ENCODE measurements around the gene CARD9. TPM values are rescaled to one million over a fixed set of nuclear protein-coding genes. Genes with fewer than 3 reads are reported as not detected.

Gene CARD9
- total RNA-seq, 2 donors from 2014 or later = 1.2 to 1.6 TPM

GRCh38 chr9:136361754-136362449 lies 11.6 kb downstream of the CARD9 start:
- H3K27me3 Mint-ChIP-seq (ENCODE audit: low read depth) = no peaks in the 10 kb centered on the region
- no peak for ATAC-seq (replicated peaks in 1 of 2)

GRCh38 chr9:136361047-136361753 lies 12.3 kb downstream of the CARD9 start:
- no peaks in the 10 kb centered on the region for H3K9me3 Mint-ChIP-seq
- H3K27ac Mint-ChIP-seq = no peak overlapping the region
- H3K4me1 Mint-ChIP-seq (ENCODE audit: low read depth) = no peaks in the 10 kb centered on the region
- DNase-seq (no peak), ATAC-seq (replicated peaks in 1 of 2) (no peak)
- H3K27me3 Mint-ChIP-seq (ENCODE audit: low read depth) = no peaks in the 10 kb centered on the region
- H3K36me3 Mint-ChIP-seq (ENCODE audit: insufficient read depth in 2 of 2) = no peaks in the 10 kb centered on the region
- no peak overlapping the region for H3K4me3 Mint-ChIP-seq

More at GRCh38 chr9:136361754-136362449, 11.6 kb downstream of the CARD9 start:
- Mint-ChIP-seq H3K9me3 (no peaks in the 10 kb centered on the region), H3K4me1 (ENCODE audit: low read depth) (no peaks in the 10 kb centered on the region), H3K27ac (no peak overlapping the region), H3K4me3 (no peak overlapping the region), H3K36me3 (ENCODE audit: insufficient read depth in 2 of 2) (no peaks in the 10 kb centered on the region)
- no peak for DNase-seq

- DNase-seq = no peak
- Mint-ChIP-seq H3K4me3 (no peak overlapping the region), H3K27ac (no peak overlapping the region), H3K9me3 (no peaks in the 10 kb centered on the region), H3K27me3 (ENCODE audit: low read depth) (no peaks in the 10 kb centered on the region), H3K4me1 (ENCODE audit: low read depth) (no peaks in the 10 kb centered on the region), H3K36me3 (ENCODE audit: insufficient read depth in 2 of 2) (no peaks in the 10 kb centered on the region)
- ATAC-seq (replicated peaks in 1 of 2) = no peak
Measured at GRCh38 chr9:136359774-136360718, 13.4 kb downstream of the CARD9 start.

GRCh38 chr9:136358888-136359287 lies 14.6 kb downstream of the CARD9 start:
- no peak overlapping the region for H3K27ac Mint-ChIP-seq
- DNase-seq = no peak
- no peak for ATAC-seq (replicated peaks in 1 of 2)
- H3K9me3 Mint-ChIP-seq = no peaks in the 10 kb centered on the region
- no peaks in the 10 kb centered on the region for H3K36me3 Mint-ChIP-seq (ENCODE audit: insufficient read depth in 2 of 2)
- H3K27me3 Mint-ChIP-seq (ENCODE audit: low read depth) = no peaks in the 10 kb centered on the region
- no peaks in the 10 kb centered on the region for H3K4me1 Mint-ChIP-seq (ENCODE audit: low read depth)
- no peak overlapping the region for H3K4me3 Mint-ChIP-seq

GRCh38 chr9:136358016-136358415 lies 15.5 kb downstream of the CARD9 start:
- Mint-ChIP-seq H3K36me3 (ENCODE audit: insufficient read depth in 2 of 2) (no peaks in the 10 kb centered on the region), H3K27me3 (ENCODE audit: low read depth) (no peaks in the 10 kb centered on the region), H3K9me3 (no peaks in the 10 kb centered on the region), H3K4me3 (no peak overlapping the region), H3K27ac (no peak overlapping the region), H3K4me1 (ENCODE audit: low read depth) (no peaks in the 10 kb centered on the region)
- ATAC-seq (replicated peaks in 1 of 2) (no peak), DNase-seq (no peak)

GRCh38 chr9:136357202-136357725 lies 16.2 kb downstream of the CARD9 start:
- Mint-ChIP-seq H3K27ac (no peak overlapping the region), H3K27me3 (ENCODE audit: low read depth) (no peaks in the 10 kb centered on the region), H3K36me3 (ENCODE audit: insufficient read depth in 2 of 2) (no peaks in the 10 kb centered on the region), H3K4me3 (no peak overlapping the region), H3K4me1 (ENCODE audit: low read depth) (no peaks in the 10 kb centered on the region), H3K9me3 (no peaks in the 10 kb centered on the region)
- ATAC-seq (replicated peaks in 1 of 2) (no peak), DNase-seq (no peak)

- H3K27ac Mint-ChIP-seq = no peak overlapping the region
- no peak overlapping the region for H3K4me3 Mint-ChIP-seq
- H3K4me1 Mint-ChIP-seq (ENCODE audit: low read depth) = no peaks in the 10 kb centered on the region
- no peaks in the 10 kb centered on the region for H3K36me3 Mint-ChIP-seq (ENCODE audit: insufficient read depth in 2 of 2)
- DNase-seq = no peak
- no peaks in the 10 kb centered on the region for H3K27me3 Mint-ChIP-seq (ENCODE audit: low read depth)
- ATAC-seq (replicated peaks in 1 of 2) = no peak
- no peaks in the 10 kb centered on the region for H3K9me3 Mint-ChIP-seq
Measured at GRCh38 chr9:136355616-136356557, 17.6 kb downstream of the CARD9 start.

- Mint-ChIP-seq H3K27ac (no peak overlapping the region), H3K9me3 (no peaks in the 10 kb centered on the region), H3K4me1 (ENCODE audit: low read depth) (no peaks in the 10 kb centered on the region), H3K36me3 (ENCODE audit: insufficient read depth in 2 of 2) (no peaks in the 10 kb centered on the region), H3K27me3 (ENCODE audit: low read depth) (no peaks in the 10 kb centered on the region), H3K4me3 (no peak overlapping the region)
- DNase-seq = no peak
- peak in 1 of 2 donors; percentile 6 for ATAC-seq (replicated peaks in 1 of 2)
Measured at GRCh38 chr9:136354592-136355085, 18.8 kb downstream of the CARD9 start.

- ATAC-seq (replicated peaks in 1 of 2) (no peak), DNase-seq (no peak)
- Mint-ChIP-seq H3K27ac (no peak overlapping the region), H3K4me1 (ENCODE audit: low read depth) (no peaks in the 10 kb centered on the region), H3K9me3 (no peaks in the 10 kb centered on the region), H3K4me3 (no peak overlapping the region), H3K36me3 (ENCODE audit: insufficient read depth in 2 of 2) (no peaks in the 10 kb centered on the region), H3K27me3 (ENCODE audit: low read depth) (no peaks in the 10 kb centered on the region)
Measured at GRCh38 chr9:136353757-136354488, 19.5 kb downstream of the CARD9 start.

GRCh38 chr9:136353088-136353487 lies 20.4 kb downstream of the CARD9 start:
- no peaks in the 10 kb centered on the region for H3K36me3 Mint-ChIP-seq (ENCODE audit: insufficient read depth in 2 of 2)
- H3K4me1 Mint-ChIP-seq (ENCODE audit: low read depth) = no peaks in the 10 kb centered on the region
- no peak overlapping the region for H3K4me3 Mint-ChIP-seq
- H3K27me3 Mint-ChIP-seq (ENCODE audit: low read depth) = no peaks in the 10 kb centered on the region
- DNase-seq (no peak), ATAC-seq (replicated peaks in 1 of 2) (no peak)
- H3K27ac Mint-ChIP-seq = no peak overlapping the region
- no peaks in the 10 kb centered on the region for H3K9me3 Mint-ChIP-seq

- no peaks in the 10 kb centered on the region for H3K36me3 Mint-ChIP-seq (ENCODE audit: insufficient read depth in 2 of 2)
- no peaks in the 10 kb centered on the region for H3K27me3 Mint-ChIP-seq (ENCODE audit: low read depth)
- no peaks in the 10 kb centered on the region for H3K9me3 Mint-ChIP-seq
- H3K4me3 Mint-ChIP-seq = no peak overlapping the region
- no peak overlapping the region for H3K27ac Mint-ChIP-seq
- H3K4me1 Mint-ChIP-seq (ENCODE audit: low read depth) = no peaks in the 10 kb centered on the region
- no peak for ATAC-seq (replicated peaks in 1 of 2)
- DNase-seq = no peak
Measured at GRCh38 chr9:136352682-136353081, 20.8 kb downstream of the CARD9 start.
